Hematopoietic multipotent progenitor cell treated with erythropoietin and hydrocortisone succinate and interleukin-3 and kit ligand, for 4 days (in vitro differentiated cells): ENCODE measurements around the gene KCNMB2.
"Not testable (repeated sequence)": the region's sequence is repeated elsewhere in the genome, so short reads cannot be mapped to it uniquely, and the experiment has no call there.

Experiments used
- DNase-seq: peaks from one replicate; pipeline ENCODE4 v3.0.0-alpha.2; 2015

The KCNMB2 gene

DNA sequence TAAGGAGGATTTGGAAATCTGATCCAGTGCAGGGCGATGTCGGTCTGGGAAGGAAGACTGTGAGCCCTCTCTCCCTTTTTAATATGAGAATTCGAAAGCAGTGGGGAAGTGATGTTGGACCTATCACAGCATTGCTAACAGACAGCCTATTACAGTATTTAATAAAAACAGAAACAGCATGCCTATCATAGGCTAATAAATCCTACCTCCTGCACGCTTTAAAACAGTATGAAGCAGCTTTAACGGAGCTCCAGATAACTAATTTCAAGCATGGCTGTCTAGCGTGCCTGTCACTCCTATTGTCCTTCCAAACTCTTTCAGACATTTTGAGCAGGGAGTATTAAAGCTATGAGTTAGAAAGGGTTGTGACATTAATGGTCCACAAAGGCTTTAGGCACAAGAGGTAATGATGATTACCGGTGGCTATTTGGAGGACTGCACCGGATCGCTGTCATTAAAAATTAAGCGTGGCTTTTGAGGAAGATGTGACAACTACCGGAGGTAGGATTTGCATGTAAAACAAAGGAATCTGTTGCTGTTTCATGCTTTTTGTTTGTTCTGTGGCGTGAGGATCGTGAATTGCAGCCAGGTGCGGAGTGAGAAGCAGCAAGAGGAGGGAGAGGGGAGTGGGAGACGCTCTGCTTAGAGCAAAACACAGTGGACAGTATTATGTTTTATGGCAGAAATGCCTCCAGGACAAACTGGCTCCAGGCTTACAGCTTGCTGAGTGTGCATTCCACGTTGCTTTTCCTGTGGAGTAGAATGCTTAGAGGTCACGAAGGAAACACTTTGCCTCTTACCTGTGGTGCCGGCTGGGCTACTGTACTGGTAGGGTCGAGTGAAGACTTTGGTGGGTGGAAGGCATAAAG, at the start of gene KCNMB2:
Gene KCNMB2 (plus strand): TSS at position 226 of the 869 bp plus-strand sequence.
- DNase-seq, result no peak

DNA sequence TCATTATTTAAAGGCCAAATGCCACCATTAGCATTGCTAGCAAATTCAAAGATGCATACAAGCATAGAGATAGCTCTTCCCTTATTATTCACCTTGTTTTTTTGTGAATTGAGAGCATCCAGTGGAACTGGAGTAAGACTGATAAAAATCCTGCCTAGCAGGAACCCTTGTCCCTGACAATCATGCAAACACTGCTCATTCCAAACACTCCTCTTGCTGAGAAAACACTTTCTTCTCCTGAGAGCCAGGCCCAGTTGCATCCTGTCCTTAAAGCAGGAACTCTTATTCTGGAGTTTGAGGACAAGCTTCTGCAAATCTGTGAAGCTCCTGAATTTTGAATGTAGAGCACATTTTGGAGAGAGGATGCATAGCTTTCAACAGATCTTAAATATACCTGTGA, 49.3 kb upstream of the KCNMB2 start:
- no peak for DNase-seq

DNA sequence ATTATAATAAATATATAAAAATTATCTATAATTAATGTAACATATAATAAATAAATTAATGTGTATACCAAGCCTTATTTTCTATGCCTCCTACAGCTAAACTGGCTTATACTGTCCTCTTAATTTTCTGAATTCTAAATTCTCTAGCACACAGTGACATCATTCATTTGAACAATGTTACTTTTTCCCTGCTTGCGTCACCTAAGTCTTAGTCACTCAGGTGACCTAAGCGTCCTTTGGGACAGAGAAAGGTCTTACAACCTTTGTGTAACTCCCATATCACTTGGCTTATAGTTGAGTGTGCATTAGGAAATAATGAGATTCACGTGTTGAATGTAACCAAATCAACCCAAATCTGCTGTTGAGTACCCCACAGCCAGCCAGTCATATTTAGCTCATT, 48.5 kb upstream of the KCNMB2 start:
- no peak for DNase-seq

DNA sequence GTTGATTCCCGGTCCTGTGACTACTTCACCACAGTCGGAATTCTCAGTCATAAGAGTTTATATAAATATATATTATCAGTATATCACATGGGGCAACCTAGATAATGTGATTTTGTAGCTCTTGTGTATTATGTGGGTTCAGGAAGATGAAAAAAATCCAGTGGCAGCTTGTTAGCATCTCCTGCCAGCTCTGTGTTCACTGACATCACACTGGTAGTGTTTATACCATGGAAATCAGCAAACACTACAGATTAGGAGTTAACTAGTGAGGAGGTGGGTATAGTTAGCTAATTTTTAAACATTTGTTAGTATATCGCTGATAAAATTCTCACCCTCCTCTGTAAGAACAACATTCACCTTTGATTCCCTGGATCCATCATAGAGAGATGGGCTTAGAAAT, 44.5 kb upstream of the KCNMB2 start:
- DNase-seq, result no peak

DNA sequence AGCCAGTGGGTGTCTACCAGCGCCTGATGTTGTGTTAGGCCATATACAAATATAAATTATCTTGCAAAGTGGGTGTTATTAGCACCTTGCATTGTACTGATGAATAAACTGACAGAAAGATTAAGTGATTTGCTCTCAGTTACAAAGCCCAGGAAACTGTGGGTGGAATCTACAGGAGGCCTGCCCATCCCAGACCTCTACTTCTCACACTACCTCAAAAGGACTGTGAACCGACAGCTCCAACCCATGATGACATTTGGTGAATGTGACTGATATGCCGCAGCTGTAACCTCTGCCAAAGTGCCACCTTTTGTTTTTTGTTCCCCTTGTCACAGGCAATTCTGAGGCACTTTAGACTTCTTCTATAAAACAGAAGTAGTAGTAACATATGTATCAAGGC, 43.7 kb upstream of the KCNMB2 start:
- DNase-seq, result no peak

DNA sequence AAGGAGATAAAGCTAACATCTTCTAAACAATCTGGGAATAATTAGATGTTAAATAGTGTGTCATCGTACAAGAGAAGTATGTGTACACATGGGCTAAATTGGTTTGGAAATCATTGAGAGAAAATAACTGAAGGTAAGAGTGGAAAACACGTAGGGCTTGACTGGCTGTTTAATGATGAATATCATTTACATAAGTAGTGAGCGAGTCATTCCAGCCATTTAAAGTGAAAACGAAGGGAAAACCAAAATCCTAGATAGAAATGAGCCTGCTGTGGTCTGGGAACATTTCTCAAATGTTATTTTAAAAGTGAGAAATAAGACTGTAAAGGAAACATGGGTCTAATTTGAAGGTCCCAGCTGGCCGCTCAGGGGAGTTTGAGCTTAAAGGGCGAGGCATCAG, 41.9 kb upstream of the KCNMB2 start:
- no peak for DNase-seq

DNA sequence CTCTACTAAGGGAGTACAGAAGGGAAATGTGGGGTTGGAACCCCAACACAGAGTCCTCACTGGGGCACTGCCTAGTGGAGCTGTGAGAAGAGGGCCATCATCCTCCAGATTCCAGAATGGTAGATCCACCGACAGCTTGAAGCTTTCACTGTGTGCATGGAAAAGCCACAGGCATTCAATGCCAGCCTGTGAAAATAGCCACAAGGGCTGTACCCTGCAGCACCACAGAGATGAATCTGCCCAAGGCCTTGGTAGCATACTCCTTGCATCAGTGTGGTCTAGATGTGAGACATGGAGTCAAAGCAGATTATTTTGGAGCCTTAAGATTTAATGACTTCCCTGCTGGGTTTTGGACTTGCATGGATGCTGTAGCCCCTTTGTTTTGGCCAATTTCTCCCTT, 39.3 kb upstream of the KCNMB2 start:
- no peak for DNase-seq

DNA sequence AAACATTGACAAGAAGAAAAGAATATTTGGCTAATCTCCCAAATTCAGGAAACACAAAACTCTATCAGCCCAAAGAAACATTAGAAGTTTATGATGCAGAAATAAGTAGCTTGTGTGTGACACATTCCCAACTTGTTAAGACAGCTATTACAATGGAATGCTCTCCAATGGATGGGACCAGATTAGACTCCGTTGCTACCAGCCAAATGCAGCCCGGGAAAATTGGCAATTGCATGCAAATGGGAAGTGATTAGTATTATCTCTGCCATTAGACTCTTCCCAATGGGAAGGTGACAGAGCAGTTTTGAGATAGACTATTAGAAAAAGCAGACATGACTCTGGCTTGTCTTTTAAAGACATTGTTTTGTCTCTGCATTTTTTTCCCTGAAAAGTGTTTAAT, 37.4 kb upstream of the KCNMB2 start:
- no peak for DNase-seq

DNA sequence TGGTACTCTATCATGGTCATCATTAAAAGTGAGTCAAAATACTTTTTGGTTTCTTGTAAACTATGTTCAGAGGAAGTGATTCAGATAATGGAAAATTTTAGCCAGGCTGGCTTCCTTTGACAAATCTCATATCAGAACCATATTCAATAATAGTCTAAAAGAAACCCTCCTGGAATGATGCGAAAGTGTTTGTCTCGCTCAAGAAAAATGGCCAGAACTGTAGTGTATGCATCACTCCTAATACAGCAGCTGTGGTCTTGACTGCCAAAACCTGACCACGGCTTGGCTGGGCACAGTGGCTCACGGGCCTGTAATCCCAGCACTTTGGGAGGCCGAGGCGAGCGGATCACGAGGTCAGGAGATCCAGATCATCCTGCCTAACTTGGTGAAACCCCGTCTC, 35.6 kb upstream of the KCNMB2 start:
- DNase-seq, result no peak

DNA sequence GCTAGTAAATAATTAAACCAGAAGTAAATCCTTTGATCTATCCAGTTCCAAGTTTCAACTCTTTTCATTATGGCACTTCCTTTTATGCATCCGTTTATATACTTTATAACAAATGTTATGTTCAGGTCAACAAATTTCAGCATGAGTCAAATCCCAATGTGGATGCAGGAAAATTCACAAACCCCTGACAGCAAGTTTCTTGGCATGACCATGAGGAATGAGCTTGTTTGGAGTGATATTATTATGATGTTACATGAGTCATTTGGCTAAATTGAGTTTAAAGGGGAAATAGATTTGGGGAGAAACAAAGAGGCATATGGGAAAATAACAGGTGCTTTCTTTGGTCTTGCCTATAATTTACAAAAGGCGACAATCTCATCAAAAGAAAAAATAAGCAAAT, 32.1 kb upstream of the KCNMB2 start:
- no peak for DNase-seq

DNA sequence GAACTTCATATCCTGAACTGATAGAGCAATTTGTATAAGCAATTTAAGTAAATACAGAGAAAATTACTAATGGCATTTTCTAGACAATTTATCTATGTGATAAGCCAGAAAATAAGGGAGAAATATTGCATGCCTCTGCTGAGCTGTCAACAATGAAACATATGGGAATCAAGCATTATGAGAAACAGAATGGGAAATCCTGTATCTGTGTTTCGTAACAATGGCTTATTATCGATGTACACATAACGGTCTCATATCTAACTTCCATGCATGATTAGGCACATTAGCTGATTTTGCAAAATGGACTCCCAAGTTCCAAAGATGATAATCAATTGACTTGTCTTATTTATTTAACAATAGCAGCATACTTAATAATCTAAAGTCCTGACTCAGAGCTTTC, 30.4 kb upstream of the KCNMB2 start:
- DNase-seq, result no peak

DNA sequence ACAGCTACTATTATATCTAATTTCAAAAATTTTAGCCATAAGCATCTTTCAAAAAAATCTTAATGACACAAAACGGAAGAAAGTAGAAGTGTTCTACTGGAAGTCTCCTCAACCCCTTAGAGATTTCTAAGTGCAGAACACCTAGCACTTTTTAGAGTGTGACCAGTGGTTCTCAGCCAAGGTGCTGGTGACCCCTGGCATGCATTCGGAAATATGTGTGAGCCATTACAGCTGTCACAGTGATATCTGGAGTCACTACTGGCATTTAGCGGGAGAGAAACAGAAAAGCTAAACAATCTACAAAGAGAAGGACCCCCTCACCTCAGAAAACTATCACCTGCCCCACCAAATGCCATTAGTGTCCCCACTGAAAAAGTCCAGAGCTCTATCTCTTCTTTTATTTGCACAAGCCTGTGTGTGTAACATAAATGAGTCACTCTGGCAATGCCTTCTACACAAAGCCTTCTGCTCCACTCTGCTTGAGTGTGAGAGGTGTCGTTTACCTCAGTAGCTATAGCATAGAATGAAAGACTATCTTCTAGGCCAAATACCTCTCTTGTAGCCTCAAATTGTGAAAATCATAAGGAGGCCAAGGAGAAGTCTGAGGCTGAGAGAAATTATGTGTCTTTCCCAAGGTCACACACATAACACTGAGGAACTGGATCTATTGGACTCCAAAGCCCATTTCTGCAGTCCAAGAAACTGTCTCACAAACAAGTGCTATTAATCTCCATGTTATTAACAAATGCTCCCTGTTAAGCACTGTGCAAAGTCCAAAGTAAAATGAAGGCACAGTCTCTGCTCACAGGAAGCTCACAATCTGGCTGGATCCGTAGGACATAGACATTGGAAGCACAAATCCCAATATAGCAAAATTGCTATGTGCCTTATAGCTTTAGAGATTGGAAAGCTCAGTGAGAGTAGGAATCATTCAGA, 28.5 kb upstream of the KCNMB2 start:
- DNase-seq, result no peak

DNA sequence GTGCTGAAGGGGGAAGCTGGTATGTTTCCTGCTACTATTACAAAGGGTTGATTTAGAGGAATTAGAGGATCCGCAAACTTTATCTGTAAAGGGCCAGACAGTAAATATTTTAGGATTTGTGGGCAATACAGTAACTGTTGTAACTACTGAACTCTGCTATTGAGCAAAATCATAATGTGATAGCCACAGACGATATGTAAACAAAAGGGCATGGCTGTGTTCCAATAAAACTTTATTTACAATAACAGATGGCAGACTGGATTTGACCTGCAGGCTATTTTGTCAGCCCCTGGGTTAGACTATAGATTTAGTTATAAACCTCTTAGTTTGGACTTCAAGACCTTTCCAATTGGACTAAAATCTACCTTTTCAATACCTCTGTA, 27.8 kb upstream of the KCNMB2 start:
- no peak for DNase-seq

DNA sequence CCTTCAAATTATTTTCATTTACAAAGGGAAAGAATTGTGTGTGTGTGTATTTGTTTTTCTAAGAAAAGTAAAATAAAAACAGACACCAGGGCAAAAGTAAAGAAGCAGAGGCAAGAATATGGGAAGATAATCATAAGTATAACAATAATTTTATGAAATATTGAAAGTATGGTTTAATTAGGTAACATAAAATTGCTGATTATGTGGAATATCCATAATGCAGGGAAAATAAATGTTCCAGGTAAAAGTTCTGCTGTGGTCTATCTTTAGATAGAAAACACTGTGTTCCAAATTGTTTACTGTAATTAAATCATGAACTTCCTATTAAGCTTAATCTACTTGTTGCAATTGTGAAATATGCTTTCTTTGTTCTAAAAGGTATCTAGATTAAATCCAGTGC, 25.7 kb upstream of the KCNMB2 start:
- DNase-seq, result no peak

DNA sequence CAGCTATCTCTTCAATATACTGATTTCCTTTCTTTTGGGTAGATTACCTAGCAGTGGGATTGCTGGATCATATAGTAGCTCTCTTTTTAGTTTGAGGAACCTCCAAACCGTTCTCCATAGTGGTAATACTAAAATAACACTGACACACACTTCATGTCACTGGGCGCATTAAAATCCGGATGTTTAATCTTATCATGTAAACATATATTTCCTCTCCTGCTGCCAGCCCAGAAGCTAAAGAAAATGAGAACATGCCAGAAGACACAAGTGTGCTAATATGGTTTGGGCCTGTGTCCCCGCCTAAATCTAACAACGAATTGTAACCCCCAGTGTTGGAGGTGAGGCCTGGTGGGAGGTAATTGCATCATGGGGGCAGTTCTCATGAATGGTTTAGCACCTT, 23.6 kb upstream of the KCNMB2 start:
- peak; percentile 35 for DNase-seq

DNA sequence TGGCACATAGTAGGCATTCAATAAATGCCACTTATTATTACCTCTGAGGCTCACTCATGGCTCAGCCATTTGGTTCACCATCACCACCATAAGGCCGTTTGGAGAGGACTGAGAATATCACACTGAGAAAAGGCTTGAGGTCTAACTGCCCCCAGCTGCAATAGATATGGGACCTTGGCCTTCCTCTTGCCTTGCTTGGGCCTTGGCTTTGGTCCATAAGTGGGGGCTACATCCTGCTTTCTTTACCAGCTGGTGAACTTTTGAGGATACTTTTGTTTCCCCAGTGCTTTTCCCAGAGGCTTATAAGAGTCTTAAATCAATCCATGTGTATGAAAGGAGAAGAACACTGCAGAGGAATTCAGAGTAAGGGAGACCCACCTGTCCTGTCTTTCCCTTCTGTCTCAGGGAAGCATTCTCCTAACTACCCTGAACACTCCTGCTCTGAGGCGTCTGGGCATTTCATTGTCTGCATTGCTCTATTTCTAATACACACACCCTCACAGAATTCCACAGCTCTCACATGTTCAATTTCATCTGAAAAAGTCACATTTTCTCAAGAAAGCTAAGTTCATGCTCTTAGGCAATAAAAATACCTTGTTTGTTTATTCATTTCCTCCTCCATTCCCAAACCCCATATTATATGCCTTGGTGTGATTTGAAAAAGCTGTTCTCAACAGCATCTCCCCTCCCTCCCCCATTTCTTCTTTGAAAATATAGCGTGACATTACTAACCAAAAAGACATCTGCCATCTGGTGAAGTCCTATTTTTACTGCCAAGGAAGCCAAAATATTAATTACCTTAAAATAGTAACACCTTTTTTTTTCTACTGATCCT, 22.5 kb upstream of the KCNMB2 start:
- DNase-seq, result no peak

DNA sequence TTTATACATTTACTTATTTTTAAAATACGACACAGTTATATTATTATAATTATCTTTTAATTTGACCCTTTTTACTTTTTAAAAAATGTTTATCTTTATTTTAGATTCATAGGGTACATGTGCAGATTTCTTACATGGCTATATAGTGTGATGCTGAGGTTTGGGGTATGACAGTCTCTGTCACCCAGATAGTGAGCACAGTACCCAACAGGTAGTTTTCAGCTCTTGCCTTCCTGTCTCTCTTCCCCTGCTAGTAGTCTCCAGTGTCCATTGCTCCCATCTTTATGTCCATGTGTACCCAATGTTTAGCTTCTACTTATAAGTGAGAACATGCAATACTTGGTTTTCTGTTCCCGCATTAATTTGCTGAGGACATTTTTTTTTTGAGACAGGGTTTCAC, 21.8 kb upstream of the KCNMB2 start:
- DNase-seq, result no peak

DNA sequence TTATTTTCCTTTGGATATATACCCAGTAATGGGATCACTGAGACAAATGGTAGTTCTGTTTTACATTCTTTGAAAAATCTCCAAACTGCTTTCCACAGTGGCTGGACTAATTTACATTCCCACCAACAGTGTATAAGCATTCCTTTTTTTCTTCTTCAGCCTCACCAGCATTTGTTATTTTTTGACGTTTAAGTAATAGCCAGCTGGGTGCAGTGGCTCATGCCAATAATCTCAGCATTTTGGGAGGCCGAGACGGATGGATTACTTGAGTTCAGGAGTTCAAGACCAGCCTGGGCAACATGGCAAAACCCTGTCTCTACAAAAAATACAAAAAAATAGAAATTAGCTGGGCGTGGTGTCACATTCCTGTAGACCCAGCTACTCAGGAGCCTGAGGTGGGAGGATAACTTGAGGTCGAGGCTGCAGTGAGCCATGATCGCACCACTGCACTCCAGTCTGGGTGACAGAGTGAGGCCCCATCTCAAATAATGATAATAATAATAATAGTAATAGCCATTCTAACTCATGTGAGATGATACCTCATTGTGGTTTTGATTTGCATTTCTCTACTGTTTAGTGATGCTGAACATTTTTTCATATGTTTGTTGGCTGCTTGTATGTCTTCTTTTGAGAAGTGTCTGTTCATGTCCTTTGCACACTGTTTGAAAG, 21.0 kb upstream of the KCNMB2 start:
- not testable (repeated sequence) for DNase-seq

DNA sequence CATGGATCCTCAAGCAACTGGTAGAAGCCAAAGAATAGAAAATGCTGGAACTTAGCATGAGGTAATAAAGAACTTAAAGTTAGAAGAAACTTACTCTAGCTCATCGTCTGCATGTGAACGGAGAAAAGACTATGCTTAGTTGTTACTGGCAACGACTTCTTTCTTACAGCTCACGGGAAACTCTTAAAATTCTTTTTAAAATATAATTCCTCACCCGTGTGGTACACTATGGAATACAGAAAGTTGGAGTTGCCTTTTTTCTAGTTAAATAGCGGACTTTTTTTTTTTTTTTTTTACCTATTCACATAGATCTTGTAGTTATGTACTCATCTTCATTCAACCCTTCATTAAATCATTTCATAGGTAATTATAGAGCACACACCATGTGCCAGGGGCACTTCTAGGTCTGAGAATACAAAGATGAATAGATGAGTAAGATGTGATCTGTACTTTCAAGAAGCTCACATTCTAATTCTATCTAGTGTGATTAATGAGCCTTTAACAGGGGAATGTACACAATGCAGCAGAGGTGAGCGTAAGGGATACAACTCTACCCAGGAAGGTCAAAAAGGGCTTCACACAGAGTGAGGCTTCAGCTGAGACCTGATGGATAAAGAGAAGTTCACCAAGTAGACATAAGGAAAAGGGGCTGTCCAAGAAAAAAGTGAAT, 18.4 kb upstream of the KCNMB2 start:
- no peak for DNase-seq

DNA sequence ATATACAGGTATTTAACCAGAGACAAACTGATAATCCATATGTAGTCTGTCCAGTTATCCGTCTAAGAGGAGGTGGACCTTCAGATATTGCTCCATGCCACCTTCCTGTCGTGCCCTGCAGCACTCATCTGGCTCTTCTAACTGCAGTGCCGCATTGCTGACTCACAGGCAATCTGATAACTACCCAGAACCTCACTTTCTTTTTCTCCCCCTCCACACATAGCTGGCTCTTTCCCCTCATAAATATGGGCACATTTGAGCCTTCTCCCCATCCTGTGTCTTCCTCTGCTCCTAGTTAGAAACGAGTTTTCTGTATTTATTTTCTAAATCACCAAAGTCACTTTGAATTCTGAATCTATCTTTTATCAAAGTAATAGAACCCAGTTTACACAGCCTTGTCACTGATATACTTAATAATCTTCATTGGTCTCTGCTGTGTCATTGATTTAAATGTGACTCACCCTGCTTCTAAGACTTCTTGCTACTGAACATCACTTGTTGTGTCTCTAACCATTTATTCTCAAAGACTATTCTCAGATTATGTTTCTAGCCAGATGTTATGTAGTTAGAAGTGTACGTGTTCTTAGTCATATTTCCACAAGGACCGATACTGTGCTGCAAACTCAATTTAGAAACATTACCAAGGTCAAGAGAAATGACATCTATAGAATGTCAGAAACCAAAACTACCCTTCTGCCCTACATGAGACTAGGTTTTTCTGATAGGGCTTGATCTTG, 17.4 kb upstream of the KCNMB2 start:
- no peak for DNase-seq

DNA sequence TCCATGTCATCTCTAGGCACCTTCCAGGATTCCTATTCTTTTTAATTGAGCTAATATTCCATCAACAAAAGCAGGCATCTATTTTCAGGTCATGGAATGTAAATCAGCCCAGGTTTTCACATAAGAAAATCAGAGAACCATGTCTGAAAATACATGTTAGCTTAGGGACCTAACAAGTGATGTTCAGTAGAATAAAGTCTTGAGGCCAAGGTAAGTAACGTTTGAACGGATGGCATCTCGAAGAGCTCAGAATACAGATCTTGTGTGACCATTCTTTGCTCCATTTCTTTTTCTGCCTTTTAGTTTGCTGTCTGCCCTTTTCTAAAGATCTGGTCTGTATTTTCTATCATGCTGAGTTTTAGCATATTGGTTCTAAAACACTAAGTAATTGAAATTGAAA, 16.5 kb upstream of the KCNMB2 start:
- DNase-seq, result no peak
